GM12878 (cell line): ENCODE measurements around the gene ELP2. TPM values are rescaled to one million over a fixed set of nuclear protein-coding genes. Genes with fewer than 3 reads are reported as not detected.

Experiments
- ATAC-seq: fragments of 200-7000 bp; cut with Tn5 transposase; 3 replicates; pipeline ENCODE4 v1.9.1; 2020; ENCODE audit warnings: mild to moderate bottlenecking, moderate library complexity
- BruUV-seq: library from RNA; stranded (reverse); fragments of 400-500 nt; replicated peaks from 2 replicates; lab custom pipeline; 2021; lab: Mats Ljungman, UMichigan
- CTCF ChIA-PET: fragments of 300-600 bp; sonication (Branson Sonifier 250); formaldehyde crosslinking; extraction: SDS; loops from one replicate; lab custom pipeline; 2021; ENCODE audit warnings: inconsistent platforms; lab: Yijun Ruan, JAX
- POLR2A ChIA-PET: fragments of 350-600 bp; formaldehyde crosslinking; extraction: SDS; loops from one replicate; lab custom pipeline; 2021; ENCODE audit warnings: inconsistent platforms; lab: Charles Lee
- RAD21 ChIA-PET: fragments of 300-600 bp; sonication (Branson Sonifier 250); formaldehyde crosslinking; loops from one replicate; lab custom pipeline; 2023; ENCODE audit warnings: antibody characterized with exemption; ENCODE audit not compliant: unreplicated experiment; lab: Charles Lee
- SMC1A ChIA-PET: fragments of 300-600 bp; sonication (Branson Sonifier 250); formaldehyde crosslinking; loops from one replicate; lab custom pipeline; 2023; ENCODE audit not compliant: unreplicated experiment, uncharacterized antibody; lab: Charles Lee
- DNase-seq: peaks from one replicate; pipeline ENCODE4 v3.0.0-alpha.2; 2011; ENCODE audit warnings: low read depth, low spot score
- FAIRE-seq: peaks from 3 replicates; lab custom pipeline; 2011; peaks lifted over from hg19 to GRCh38; lab: Jason Lieb, UNC
- H2AFZ ChIP-seq: 2 replicates; pipeline ENCODE4 v1.6.0; 2011; ENCODE audit warnings: low read depth, low read length, control low read depth; ENCODE audit not compliant: control insufficient read depth
- H3K27ac ChIP-seq: 2 replicates; pipeline ENCODE4 v1.5.1; 2011; ENCODE audit warnings: control low read depth; ENCODE audit not compliant: control insufficient read depth, insufficient read depth
- H3K27me3 ChIP-seq, 2 experiments: replicated peaks in 1 of 2; 2 replicates each; pipeline versions ENCODE4 v1.6.0 to v1.6.1; 2011; ENCODE audit warnings: low read length in 1 of 2; ENCODE audit not compliant: control insufficient read depth in 2 of 2, insufficient read depth in 2 of 2
- H3K36me3 ChIP-seq, 2 experiments: 2 replicates each; pipeline ENCODE4 v1.5.1; 2011; ENCODE audit warnings: low read length in 1 of 2; ENCODE audit not compliant: control insufficient read depth in 2 of 2, insufficient read depth in 2 of 2
- H3K4me1 ChIP-seq: 2 replicates; pipeline ENCODE4 v1.6.1; 2011; ENCODE audit warnings: mild to moderate bottlenecking, low read length, moderate library complexity, mixed read lengths; ENCODE audit not compliant: control insufficient read depth, insufficient read depth
- H3K4me2 ChIP-seq: 2 replicates; pipeline ENCODE4 v1.6.0; 2011; ENCODE audit warnings: control low read depth; ENCODE audit not compliant: control insufficient read depth, insufficient read depth
- H3K4me3 ChIP-seq: fragments of 200-600 bp; sonication (generic); 2 replicates; pipeline ENCODE4 v1.5.1; 2016
- H3K79me2 ChIP-seq: 2 replicates; pipeline ENCODE4 v1.6.0; 2011; ENCODE audit warnings: low read length; ENCODE audit not compliant: control insufficient read depth, insufficient read depth
- H3K9ac ChIP-seq: 2 replicates; pipeline ENCODE4 v1.8.0; 2011; ENCODE audit warnings: low read length, control low read depth, mixed read lengths; ENCODE audit not compliant: control insufficient read depth, insufficient read depth
- H3K9me3 ChIP-seq: replicated peaks from 3 replicates; pipeline ENCODE4 v1.5.1; 2011; ENCODE audit warnings: mild to moderate bottlenecking, low read length; ENCODE audit not compliant: control insufficient read depth, insufficient read depth
- H4K20me1 ChIP-seq: 2 replicates; pipeline ENCODE4 v1.6.0; 2011; ENCODE audit not compliant: control insufficient read depth, insufficient read depth
- BACH1 ChIP-seq: fragments of 450-650 bp; IDR thresholded peaks from 2 replicates; pipeline ENCODE4 v1.6.1; 2017; ENCODE audit warnings: mild to moderate bottlenecking, borderline replicate concordance
- CHD1 ChIP-seq: IDR thresholded peaks from 2 replicates; pipeline ENCODE4 v1.6.1; 2012; ENCODE audit warnings: low read depth, low read length, improper control_type of control experiment
- E2F8 ChIP-seq: fragments of 450-650 bp; IDR thresholded peaks from 2 replicates; pipeline ENCODE4 v1.6.1; 2018; ENCODE audit warnings: mild to moderate bottlenecking, low read depth, moderate library complexity; ENCODE audit not compliant: partially characterized antibody
- GATAD2B ChIP-seq: fragments of 450-650 bp; conservative IDR thresholded peaks from 2 replicates; pipeline ENCODE4 v1.6.1; 2017; ENCODE audit warnings: low read depth, mild to moderate bottlenecking, moderate library complexity
- HCFC1 ChIP-seq: fragments of 150-350 bp; IDR thresholded peaks from 2 replicates; pipeline ENCODE4 v1.6.1; 2014; ENCODE audit warnings: low read length
- NKRF ChIP-seq: fragments of 450-650 bp; conservative IDR thresholded peaks from 2 replicates; pipeline ENCODE4 v1.6.1; 2017; ENCODE audit warnings: mild to moderate bottlenecking, moderate library complexity
- NR2C1 ChIP-seq: fragments of 450-650 bp; IDR thresholded peaks from 2 replicates; pipeline ENCODE4 v1.6.1; 2017; ENCODE audit warnings: antibody characterized with exemption, mild to moderate bottlenecking, moderate library complexity
- RB1 ChIP-seq: fragments of 450-650 bp; formaldehyde crosslinking; IDR thresholded peaks from 2 replicates; pipeline ENCODE4 v1.6.1; 2017; ENCODE audit warnings: mild to moderate bottlenecking, borderline replicate concordance
- RELA ChIP-seq: fragments of 450-650 bp; IDR thresholded peaks from 2 replicates; pipeline ENCODE4 v1.8.0; 2014; ENCODE audit warnings: borderline replicate concordance; ENCODE audit not compliant: partially characterized antibody
- ZBED1 ChIP-seq: IDR thresholded peaks from 2 replicates; pipeline ENCODE4 v1.6.1; 2016; ENCODE audit warnings: borderline replicate concordance
- WGBS: methylation state at CpG from one replicate; pipeline ENCODE4 v1.1.6; 2016; ENCODE audit warnings: low lambda C conversion rate; ENCODE audit not compliant: insufficient replicate concordance, insufficient coverage; ENCODE audit errors: missing lambda C conversion rate; 5-methylcytosine and 5-hydroxymethylcytosine counted together
- in situ Hi-C: fragments of 300-500 bp; cut with MboI; formaldehyde crosslinking; loops from 9 replicates; pipeline ENCODE4 v1.14.3; 2018; ENCODE audit warnings: mixed read lengths
- intact Hi-C: fragments of 100-400 bp; cut with micrococcal nuclease; formaldehyde crosslinking; loops from one replicate; pipeline ENCODE4 v1.14.2; 2022; ENCODE audit not compliant: unreplicated experiment
- polyA plus RNA-seq, 11 experiments: library from polyadenylated mRNA; depleted of rRNA in 4 of 11; unstranded in 6 of 11; stranded (reverse) in 5 of 11; fragments of >200 nt; fragmentation: Nextera tagmentation in 4 of 11; fragmentation: Illumina TruSeq in 1 of 11; extraction: Ambion mirVana in 4 of 11; extraction: Trizol in 1 of 11; gene quantifications; 1 replicate in 1 of 11; 2 replicates in 10 of 11; pipeline versions ENCODE4 v1.2.1 to v1.2.3, GENCODE V29; 2011 to 2016; ENCODE audit warnings: inconsistent platforms in 2 of 11, missing spikeins in 2 of 11, low read depth in 1 of 11
- total RNA-seq, 4 experiments: library from RNA; depleted of rRNA in 3 of 4; stranded (reverse); fragments of >200 nt in 3 of 4; fragmentation: Illumina TruSeq in 1 of 4; extraction: Trizol in 1 of 4; gene quantifications; 2 replicates each; pipeline versions ENCODE4 v1.2.1 to v1.2.3, GENCODE V29; 2013 to 2021
- TF ChIP-seq, protein P1 (sequence below): fragments of 450-650 bp; IDR thresholded peaks from 2 replicates; pipeline ENCODE4 v1.6.1; 2018; ENCODE audit warnings: borderline replicate concordance, mild to moderate bottlenecking; ENCODE audit not compliant: partially characterized antibody
- TF ChIP-seq, protein P2 (sequence below): IDR thresholded peaks from 2 replicates; pipeline ENCODE4 v1.6.1; 2012; ENCODE audit warnings: low read depth, low read length, improper control_type of control experiment
- TF ChIP-seq, protein P3 (sequence below): IDR thresholded peaks from 2 replicates; pipeline ENCODE4 v1.6.1; 2012; ENCODE audit warnings: low read depth, low read length, improper control_type of control experiment

ELP2 gene
- total and polyA plus RNA-seq, 10 of the 15 experiments (the other 5 are each of a cell fraction or from before 2014, with no cell fraction given) = 56.9 to 134 (median 88.5) TPM

DNA sequence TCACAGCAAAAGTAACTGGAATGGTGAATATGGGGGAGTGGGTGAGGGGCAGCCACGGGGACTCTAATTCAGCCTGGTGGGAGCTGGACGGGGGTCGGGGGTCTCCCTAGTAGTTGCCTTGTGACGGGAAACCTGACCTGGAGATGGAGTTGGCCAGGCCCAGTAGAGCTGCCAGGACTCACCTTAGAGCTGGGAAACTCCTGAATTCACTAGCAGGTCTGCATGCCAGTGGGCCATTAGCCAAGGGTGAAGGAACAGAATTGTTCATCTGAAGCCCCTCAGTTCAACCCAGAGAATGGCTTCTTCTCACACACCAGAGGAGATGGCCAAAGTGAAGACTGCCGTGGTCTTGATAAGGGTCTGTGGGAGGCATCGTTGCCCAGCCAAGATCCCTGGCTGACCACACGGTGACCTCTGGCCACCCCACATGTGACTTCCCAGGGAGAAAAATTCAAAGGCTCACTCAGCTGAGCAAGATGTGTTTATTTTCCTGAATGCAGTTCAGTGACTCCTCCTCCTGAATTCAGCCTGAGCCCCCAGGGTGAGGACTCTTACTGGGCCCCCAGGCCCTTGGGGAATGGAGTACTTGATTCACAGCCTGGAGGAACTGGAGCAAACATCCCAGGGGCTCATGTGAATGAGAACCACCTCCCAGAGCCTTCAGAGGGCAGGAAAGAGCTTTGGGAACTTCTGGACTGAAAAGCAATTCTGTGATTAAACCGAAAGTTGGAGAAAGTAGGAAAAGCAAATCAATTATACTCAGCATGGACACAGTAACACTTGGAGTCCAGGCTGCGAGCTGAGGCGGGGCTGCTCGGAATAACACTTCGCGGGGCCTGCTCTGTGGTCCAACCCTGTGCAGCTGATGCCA is 82.8 kb downstream of the ELP2 start:
- ChIA-PET POLR2A (no interaction called here), CTCF (interaction anchor here (1.0 kb wide), 1 partner anchor 117 kb away, joined by 3 read pairs; no protein-coding TSS in a partner anchor), SMC1A (interaction anchor here (0.6 to 1.5 kb wide), 4 partner anchors 55 to 74 kb away, joined by 3 to 4 read pairs (median 3); no protein-coding TSS in a partner anchor), RAD21 (no interaction called here)
- DNase-seq (no peak), FAIRE-seq (no peak), ATAC-seq (no peak)
- Histone ChIP-seq H3K9ac (no peak overlapping the region), H3K9me3 (no peaks in the 10 kb centered on the region), H3K36me3 (no peaks in the 10 kb centered on the region), H3K79me2 (no peaks in the 10 kb centered on the region), H3K4me3 (no peak overlapping the region), H4K20me1 (no peaks in the 10 kb centered on the region), H3K27ac (no peak overlapping the region), H3K4me2 (no peak overlapping the region), H3K27me3 (no peaks in the 10 kb centered on the region), H2AFZ (no peak overlapping the region), H3K4me1 (no peaks in the 10 kb centered on the region; the same call in none of the 2 replicates)
- intact Hi-C loops (no loop called here), in situ Hi-C loops (no loop called here)
- 49% methylated on average over 13 of the region's 13 CpGs for WGBS
- no TSS peak for BruUV-seq
- TF ChIP-seq ZBED1 = no peak
- no peak for TF ChIP-seq HCFC1
- TF ChIP-seq, protein P1, sequence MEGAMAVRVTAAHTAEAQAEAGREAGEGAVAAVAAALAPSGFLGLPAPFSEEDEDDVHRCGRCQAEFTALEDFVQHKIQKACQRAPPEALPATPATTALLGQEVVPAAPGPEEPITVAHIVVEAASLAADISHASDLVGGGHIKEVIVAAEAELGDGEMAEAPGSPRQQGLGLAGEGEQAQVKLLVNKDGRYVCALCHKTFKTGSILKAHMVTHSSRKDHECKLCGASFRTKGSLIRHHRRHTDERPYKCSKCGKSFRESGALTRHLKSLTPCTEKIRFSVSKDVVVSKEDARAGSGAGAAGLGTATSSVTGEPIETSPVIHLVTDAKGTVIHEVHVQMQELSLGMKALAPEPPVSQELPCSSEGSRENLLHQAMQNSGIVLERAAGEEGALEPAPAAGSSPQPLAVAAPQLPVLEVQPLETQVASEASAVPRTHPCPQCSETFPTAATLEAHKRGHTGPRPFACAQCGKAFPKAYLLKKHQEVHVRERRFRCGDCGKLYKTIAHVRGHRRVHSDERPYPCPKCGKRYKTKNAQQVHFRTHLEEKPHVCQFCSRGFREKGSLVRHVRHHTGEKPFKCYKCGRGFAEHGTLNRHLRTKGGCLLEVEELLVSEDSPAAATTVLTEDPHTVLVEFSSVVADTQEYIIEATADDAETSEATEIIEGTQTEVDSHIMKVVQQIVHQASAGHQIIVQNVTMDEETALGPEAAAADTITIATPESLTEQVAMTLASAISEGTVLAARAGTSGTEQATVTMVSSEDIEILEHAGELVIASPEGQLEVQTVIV = no peak
- no peak for TF ChIP-seq GATAD2B
- TF ChIP-seq NKRF = no peak
- no peak for TF ChIP-seq CHD1
- no peak for TF ChIP-seq RELA
- TF ChIP-seq BACH1 = no peak
- TF ChIP-seq, protein P2, sequence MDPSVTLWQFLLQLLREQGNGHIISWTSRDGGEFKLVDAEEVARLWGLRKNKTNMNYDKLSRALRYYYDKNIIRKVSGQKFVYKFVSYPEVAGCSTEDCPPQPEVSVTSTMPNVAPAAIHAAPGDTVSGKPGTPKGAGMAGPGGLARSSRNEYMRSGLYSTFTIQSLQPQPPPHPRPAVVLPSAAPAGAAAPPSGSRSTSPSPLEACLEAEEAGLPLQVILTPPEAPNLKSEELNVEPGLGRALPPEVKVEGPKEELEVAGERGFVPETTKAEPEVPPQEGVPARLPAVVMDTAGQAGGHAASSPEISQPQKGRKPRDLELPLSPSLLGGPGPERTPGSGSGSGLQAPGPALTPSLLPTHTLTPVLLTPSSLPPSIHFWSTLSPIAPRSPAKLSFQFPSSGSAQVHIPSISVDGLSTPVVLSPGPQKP = no peak
- TF ChIP-seq E2F8 = no peak
- TF ChIP-seq RB1 = no peak
- no peak for TF ChIP-seq NR2C1
- TF ChIP-seq, protein P3, sequence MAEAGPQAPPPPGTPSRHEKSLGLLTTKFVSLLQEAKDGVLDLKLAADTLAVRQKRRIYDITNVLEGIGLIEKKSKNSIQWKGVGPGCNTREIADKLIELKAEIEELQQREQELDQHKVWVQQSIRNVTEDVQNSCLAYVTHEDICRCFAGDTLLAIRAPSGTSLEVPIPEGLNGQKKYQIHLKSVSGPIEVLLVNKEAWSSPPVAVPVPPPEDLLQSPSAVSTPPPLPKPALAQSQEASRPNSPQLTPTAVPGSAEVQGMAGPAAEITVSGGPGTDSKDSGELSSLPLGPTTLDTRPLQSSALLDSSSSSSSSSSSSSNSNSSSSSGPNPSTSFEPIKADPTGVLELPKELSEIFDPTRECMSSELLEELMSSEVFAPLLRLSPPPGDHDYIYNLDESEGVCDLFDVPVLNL = no peak
